ENCODE data around the gene PLPPR3.
"Not testable (repeated sequence)": the region's sequence is repeated elsewhere in the genome, so short reads cannot be mapped to it uniquely, and the experiment has no call there.

PLPPR3 gene

DNA sequence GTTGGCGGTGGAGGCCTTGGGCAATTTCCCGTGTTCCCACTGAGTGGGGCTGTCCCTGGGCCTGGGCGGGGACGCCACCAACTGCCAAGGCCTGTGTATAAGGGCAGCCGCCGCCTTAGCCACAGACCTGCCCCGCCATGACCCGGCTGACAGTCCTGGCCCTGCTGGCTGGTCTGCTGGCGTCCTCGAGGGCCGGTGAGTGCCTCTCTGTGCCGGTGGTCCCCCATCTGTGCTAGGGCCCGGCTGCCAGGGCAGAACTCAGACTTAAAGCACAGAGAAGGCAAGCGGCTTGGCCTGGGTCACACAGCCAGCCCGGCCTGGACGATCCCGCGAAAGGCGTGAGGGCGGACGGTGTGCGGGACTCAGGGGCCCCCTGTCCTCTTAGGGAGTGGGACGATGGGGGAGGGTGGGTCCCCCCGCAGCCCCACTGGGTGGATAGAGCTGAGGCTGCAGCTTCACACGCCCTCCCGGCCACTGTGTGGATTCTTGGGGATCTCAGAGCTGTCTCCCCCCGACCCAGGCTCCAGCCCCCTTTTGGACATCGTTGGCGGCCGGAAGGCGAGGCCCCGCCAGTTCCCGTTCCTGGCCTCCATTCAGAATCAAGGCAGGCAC is 6.1 kb upstream of the PLPPR3 start, which contains the start of gene AZU1:
TSS of gene AZU1 (plus strand) at position 128 of the 612 bp plus-strand sequence. CDS start at position 138, 10 bp downstream.
- no peak for DNase-seq (ENCODE audit: low read depth)

DNA sequence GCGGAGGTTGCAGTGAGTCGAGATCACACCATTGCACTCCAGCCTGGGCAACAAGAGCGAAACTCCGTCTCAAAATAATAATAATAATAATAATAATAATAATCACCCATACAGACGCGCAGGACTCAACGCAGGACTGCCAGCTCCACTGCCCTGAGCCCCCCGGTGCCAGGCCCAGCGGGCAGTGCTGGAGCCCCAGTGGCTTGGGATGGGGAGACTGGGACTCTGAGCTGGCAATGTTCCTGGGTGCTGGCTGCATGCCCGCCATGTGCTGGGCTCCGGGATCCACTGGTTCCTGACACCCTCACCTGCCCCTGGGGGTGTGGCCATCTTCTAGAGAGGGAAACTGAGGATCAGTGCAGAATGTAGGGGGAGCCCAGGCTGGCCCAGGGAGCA is 5.6 kb upstream of the PLPPR3 start:
- no peak for DNase-seq (ENCODE audit: low read depth)

DNA sequence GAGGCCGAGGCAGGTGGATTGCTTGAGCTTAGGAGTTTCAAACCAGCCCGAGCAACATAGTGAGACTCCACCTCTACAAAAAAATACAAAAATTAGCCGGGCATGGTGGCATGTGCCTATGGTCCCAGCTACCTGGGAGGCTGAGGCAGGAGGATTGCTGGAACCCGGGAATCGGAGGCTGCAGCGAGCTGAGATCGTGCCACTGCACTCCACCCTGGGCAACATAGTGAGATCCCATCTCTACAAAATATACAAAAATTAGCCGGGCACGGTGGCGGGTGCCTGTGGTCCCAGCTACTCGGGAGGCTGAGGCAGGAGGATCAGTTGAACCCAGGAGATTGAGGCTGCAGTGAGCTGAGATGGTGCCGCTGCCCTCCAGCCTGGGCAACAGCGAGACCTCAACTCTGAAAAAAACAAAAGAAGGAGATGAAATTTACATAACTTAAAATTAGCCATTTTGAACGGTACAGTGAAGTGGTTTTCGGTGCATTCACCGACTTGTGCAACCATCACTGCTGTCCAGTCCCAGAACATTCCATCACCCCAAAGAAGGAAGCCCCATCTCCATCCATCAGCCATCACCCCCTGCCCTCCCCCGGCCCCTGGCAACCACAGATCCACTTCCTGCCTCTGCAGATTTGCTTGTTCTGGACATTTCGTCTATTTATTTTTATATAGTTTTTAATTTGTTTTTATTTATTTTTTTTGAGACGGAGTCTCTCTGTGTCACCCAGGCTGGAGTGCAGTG is 4.3 kb upstream of the PLPPR3 start:
- no peak for DNase-seq (ENCODE audit: low read depth)

DNA sequence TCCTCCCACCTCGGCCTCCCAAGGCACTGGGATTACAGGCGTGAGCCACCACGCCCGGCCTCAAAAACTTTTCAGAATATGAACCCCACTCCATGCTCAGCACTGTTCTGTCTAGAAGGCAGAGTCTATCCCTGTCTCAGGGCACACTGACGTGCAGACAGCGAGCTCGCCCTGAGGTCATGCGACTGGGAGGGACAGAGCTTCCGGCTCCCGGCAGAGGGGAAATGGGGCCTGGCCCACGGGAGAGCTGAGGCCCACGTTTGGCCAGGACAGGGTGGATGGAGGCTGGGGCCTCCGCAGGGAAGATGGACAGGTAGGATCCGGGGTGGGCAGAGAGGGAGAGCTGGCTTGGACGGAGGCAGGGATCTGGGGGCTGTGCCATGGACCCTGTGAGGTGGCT is 3.1 kb upstream of the PLPPR3 start:
- DNase-seq (ENCODE audit: low read depth) = no peak

DNA sequence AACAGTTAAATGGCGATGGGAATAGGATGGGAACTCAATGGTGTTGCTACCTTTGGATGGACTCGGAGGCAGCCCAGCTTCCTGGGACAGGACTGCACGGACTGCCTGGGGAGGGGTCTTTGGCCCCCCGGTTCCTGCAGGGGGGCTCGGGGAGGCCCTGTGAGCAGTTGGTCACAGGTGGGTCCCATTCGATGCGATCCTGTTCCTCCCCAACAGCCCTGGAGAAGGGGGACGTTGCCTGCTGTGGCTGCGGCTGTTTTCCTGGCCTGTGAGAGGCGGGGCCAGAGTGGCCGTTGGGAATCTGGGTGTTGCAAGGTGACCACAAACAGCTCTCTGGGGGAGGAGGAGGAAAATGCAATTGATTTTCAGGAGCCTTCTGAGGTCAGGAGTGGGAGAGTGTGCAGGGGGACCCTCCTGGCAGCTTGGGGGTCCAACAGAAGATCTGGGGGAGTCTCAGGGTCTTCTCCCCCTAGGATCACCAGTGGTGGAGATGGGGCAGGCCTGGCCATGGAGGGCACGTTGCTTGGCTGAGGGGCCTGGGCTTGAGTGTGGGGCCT is 1.9 kb upstream of the PLPPR3 start:
- no peak for DNase-seq (ENCODE audit: low read depth)

DNA sequence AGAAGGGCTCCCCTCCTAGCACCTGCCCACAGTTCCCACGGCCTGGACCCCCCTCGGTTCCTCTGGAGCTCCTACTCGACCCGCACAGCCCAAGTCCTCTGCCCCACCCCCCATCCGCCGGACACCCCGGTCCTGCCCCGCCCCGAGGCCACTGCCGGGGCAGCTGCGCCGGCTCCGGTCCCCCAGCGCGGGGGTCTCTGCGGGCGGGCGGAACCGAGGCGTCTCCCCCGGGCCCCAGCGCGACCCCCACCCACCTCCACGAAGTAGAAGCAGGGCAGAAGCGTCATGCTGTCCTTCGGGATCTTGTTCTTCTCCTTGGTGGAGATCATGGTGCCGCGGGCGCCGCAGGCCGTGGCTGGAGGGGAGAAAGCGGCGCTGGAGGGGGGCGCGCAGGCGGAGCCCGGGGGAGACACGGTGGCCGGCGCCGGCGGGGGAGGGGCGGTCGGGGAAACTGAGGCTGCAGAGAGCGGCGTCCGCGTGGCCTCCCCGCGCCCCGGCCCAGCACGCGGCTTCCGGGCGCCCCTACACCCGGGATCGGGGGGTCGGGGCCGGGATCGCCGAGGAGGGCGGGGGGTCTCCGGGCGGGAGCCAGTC is 427 bp downstream of the PLPPR3 start:
- DNase-seq (ENCODE audit: low read depth) = no peak

DNA sequence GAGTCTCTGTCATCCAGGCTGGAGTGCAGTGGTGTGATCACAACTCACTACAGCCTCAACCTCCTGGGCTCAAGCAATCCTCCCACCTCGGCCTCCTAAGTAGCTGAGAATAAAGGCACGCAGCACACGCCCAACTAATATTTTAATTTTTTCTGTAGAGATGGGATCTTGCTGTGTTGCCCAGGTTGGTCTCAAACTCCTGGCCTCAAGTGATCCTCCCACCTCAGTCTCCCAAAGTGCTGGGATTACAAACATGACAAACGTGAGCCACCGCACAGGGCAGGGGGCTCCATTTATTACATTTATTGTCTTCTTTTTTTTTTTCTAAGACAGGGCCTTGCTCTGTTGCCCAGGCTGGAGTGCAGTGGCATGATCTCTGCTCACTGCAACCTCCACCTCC is 1.5 kb downstream of the PLPPR3 start:
- not testable (repeated sequence) for DNase-seq (ENCODE audit: low read depth)

DNA sequence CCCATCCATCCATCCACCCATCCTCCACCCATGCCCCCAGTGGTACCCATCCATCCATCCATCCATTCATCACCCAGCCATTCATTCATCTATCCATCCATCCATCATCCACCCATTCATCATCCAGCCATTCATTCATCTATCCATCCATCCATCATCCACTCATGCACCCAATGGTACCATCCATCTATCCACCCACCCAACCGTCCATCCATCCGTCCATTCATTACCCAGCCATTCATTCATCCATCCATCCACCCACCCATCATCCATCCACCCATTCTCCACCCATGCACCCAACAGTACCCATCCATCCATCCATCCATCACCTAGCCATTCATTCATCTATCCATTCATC is 5.3 kb downstream of the PLPPR3 start:
- no peak for DNase-seq (ENCODE audit: low read depth)

DNA sequence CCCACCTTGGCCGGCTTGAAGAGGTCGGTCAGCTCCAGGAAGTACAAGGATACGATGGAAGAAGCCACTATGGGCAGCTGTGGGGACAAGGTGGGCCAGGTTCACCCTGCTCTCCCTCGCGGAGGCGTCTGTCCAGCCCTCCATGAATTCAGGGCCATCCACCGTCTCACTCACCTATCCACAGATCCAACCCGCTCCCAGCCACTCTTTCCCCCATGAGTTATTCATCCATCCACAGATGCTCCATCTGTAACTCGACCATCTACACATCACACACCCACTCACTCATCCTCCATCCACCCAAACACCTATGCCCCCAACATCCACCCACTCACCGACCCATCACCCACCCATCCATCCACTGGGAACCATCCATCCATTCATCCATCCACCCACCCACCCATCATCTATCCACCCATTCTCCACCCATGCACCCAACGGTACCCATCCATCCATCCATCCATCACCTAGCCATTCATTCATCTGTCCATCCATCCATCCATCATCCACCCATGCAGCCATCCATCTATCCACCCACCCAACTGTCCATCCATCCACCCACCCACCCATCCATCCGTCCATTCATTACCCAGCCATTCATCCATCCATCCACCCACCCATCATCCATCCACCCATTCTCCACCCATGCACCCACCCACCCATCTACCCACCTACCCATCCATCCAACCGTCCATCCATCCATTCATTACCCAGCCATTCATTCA is 5.8 kb downstream of the PLPPR3 start:
- no peak for DNase-seq (ENCODE audit: low read depth)

DNA sequence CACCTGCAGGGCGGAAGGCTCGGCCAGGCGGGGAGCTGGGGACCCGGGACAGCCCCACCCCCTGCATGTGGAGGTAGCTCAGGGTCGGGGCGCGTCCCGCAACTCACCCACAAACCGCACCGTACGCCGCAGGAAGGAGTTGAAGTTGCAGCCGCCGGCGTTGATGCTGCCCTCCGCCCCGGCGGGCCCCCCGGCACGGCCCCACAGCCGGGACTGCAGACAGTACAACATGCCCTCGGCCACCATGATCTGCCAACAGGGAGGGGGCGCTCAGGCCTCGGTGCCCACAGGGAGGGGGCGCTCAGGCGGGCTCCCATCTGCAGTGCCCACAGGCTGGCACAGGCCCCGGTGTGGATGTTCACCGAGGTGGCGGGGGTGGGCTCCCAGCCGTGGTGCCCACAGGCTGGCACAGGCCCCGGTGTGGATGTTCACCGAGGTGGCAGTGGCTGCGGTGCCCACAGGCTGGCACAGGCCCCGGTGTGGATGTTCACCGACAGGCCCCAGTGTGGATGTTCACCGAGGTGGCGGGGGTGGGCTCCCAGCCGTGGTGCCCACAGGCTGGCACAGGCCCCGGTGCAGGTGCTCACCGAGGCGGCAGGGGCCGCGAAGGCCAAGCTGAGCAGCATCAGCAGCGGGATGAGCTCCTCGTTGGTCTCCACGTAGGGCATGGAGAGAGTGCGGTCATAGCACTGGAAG is 6.5 kb downstream of the PLPPR3 start:
- no peak for DNase-seq (ENCODE audit: low read depth)

DNA sequence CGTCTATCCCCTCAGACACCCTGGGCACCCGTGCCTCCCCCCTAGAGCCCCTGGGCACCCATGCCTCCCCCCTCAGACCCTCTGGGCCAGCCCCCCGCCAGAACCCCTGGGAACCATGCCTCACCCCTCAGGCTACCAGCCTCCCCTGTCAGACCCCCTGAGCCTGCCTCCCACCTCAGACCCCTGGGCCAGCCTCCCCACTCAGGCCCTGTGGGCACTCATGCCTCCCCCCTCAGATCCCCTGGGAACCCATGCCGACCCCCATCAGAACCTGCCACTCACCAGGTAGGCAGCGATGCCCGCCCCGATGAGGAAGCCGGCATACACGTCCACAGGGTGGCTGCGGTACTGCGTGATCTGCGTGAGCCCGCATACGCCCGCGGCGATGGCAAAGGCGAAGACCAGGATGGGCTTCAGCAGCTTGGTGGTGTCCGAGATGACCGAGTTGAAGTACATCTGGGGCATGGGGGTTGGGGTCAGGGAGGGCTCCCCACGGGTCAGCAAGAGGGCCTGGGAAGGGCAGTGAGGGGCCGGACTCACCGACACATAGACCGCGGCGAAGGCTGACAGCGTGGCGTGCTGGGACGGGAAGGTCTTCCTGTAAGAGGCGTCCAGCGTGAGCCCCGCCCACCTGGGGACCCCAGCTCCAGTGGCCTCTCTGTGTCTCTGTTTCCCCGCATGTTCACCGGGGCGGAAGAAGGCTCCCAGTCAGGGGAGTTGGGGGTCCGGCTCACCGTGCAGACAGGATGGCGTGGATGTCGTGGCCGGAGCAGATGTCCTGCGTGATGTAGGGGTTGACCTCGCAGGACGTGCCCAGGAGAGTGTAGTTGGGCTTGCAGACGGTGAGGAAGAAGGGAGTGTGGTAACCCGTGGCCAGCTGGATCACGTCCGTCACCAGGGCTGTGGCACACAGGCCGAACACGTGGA is 7.3 kb downstream of the PLPPR3 start:
- DNase-seq (ENCODE audit: low read depth) = no peak

DNA sequence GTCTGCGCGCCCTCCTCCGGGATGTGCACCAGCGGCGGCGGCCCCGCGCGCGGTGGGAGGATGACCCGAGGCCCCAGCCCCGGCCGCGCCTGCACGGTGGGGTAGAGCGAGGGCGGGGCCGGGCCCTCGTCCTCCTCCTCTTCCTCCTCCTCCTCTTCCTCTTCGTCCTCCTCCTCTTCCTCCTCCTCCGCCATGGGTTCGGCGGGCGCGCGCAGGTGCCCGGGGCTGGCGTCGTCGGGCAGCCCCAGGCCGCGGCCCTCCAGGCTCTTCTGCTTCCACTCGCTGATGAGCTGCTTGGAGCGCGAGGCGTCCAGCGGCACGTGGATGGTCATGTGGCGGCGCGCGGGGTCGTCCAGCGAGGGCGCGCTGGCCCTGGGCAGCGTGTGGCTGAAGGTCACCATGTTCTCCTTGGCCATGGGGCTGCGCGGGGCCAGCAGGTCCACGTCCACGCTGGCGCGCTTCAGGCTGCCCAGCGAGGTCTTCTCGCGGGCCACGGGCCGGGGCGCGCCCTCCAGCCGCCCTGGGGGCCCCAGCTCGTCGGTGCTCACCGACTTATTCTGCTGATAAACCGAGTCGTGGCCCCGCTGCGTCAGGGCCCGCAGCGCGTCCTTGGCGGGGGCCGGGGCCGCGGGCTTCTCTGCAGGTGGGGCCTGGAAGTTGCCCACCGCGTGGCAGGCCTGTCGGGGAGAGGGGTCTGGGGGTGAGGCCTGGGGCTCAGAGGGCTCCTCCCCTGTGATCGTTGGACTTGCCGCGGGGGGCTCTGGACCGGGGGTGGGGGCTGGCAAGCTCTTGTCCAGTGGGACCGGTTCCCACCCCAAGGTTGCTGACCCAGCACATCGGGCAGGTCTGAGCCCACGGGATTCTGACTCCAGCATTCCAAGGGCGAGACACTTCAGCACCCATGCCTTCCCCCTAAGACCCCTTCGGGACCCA is 8.3 kb downstream of the PLPPR3 start:
- DNase-seq (ENCODE audit: low read depth) = no peak

DNA sequence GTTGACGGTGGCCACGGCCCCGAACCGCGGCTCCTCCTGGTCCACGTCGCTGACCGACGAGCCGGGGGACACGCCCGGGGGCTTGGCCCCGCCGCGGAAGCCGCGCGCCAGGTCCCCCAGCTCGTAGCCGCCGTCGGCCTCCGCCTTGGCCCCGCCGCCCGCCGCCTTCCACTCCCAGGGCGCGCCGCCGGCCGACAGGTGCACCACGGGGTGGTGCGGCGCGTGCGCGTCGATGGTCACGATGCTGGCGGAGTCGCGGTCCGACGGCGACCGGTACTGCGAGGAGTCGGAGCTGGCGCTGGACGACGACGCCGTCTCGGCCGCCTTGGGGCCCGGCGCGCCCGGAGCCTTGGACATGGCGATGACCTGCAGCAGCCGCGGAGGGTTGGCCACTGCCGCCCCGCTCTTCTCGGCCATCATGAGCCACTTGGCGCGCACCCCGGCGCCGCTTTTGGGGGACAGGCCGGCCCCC is 9.0 kb downstream of the PLPPR3 start:
- DNase-seq (ENCODE audit: low read depth) = no peak

DNA sequence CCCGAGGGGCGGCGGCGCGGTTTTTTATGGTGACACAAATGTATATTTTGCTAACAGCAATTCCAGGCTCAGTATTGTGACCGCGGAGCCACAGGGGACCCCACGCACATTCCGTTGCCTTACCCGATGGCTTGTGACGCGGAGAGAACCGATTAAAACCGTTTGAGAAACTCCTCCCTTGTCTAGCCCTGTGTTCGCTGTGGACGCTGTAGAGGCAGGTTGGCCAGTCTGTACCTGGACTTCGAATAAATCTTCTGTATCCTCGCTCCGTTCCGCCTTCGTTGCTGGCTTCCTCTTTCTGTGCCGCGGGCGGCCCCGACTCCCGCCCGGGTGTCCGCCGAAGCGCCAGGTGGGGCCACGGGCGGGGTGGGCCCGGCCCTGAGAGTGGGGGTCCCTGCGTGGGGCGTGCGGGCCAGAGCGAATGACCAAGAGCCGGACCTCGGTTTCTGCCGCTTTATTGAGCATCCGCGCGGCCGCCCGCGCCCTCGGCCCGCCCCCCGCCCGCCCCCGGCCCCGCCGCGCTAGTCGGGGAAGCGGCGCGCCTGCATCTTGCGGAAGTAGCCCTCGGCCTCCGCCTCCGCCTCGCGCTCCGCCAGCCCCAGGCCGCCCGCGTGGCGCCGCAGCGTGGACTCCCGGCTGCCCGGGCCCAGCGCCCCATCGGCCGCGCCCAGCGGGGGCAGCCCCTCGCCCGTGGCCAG is 9.6 kb downstream of the PLPPR3 start:
- DNase-seq (ENCODE audit: low read depth) = no peak

DNA sequence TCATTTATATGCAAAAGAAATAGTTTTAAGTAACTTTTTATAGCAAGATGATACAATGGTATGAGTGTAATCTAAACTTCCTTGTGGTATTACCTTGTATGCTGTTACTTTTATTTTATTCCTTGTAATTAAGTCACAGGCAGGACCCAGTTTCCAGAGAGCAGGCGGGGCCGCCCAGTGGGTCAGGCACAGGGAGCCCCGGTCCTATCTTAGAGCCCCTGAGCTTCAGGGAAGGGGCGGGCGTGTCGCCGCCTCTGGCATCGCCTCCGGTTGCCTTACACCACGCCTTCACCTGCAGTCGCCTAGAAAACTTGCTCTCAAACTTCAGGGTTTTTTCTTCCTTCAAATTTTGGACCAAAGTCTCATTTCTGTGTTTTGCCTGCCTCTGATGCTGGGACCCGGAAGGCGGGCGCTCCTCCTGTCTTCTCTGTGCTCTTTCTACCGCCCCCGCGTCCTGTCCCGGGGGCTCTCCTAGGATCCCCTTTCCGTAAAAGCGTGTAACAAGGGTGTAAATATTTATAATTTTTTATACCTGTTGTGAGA is 10.2 kb downstream of the PLPPR3 start:
- no peak for DNase-seq (ENCODE audit: low read depth)

DNA sequence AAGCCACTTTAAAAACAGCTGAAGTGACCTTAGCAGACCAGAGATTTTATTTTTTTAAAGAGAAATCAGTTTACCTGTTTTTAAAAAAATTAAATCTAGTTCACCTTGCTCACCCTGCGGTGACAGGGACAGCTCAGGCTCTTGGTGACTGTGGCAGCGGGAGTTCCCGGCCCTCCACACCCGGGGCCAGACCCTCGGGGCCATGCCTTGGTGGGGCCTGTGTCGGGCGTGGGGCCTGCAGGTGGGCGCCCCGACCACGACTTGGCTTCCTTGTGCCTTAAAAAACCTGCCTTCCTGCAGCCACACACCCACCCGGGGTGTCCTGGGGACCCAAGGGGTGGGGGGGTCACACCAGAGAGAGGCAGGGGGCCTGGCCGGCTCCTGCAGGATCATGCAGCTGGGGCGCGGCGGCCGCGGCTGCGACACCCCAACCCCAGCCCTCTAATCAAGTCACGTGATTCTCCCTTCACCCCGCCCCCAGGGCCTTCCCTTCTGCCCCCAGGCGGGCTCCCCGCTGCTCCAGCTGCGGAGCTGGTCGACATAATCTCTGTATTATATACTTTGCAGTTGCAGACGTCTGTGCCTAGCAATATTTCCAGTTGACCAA is 10.8 kb downstream of the PLPPR3 start:
- no peak for DNase-seq (ENCODE audit: low read depth)

DNA sequence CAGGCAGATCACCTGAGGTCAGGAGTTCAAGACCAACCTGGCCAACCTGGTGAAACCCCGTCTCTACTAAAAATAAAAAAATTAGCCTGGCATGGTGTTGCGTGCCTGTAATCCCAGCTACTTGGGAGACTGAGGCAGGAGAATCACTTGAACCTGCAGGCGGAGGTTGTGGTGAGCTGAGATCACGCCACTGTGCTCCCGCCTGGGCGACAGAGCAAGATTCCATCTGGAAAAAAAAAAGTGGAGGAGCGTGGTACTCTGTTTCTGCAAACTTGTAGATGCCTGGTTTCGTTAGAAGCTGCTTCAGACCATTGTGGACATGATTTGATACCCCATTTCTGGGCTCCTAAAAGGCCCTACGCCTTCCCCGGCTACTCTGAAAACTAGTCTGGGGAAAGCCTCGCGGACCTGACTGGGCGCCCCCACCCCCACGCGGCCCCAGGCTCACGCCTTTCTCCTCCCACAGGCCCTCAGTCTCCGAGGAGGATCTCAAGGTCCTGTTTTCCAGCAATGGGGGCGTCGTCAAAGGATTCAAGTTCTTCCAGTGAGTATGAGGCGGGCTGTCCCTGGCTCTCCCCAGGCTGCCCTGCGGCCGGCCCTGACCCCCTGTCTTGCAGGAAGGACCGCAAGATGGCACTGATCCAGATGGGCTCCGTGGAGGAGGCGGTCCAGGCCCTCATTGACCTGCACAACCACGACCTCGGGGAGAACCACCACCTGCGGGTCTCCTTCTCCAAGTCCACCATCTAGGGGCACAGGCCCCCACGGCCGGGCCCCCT is 11.5 kb downstream of the PLPPR3 start:
- DNase-seq (ENCODE audit: low read depth) = no peak

DNA sequence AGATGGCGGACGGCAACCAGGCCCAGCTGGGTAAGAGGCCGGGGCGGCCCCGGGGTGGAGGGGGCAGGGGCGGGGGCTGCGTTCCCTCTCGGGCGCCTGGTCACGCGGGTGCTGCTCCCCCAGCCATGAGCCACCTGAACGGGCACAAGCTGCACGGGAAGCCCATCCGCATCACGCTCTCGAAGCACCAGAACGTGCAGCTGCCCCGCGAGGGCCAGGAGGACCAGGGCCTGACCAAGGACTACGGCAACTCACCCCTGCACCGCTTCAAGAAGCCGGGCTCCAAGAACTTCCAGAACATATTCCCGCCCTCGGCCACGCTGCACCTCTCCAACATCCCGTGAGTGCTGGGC is 13.4 kb downstream of the PLPPR3 start:
- no peak for DNase-seq (ENCODE audit: low read depth)

All from activated T-helper 1 cell treated with Interleukin-2 at 50 U/mL for 16 hours (primary cell).